Activated CD4-positive, alpha-beta T cell treated with anti-CD3 and anti-CD28 coated beads for 4 hours (primary cell): ENCODE data around the gene TLE4.
A peak's percentile ranks its signal among the peaks of the same experiment; 100 is the strongest.

Experiments
- DNase-seq, 2 donors: peaks; one replicate each; pipeline ENCODE4 v3.0.0-alpha.2; 2020

Gene TLE4

GRCh38 chr9:79572032-79572607 is 355 bp downstream of the TLE4 start:
- no peak for DNase-seq

GRCh38 chr9:79572608-79573411 is 1.0 kb downstream of the TLE4 start:
- peak; percentile 50 to 62 for DNase-seq

- no peak for DNase-seq
These were observed 1.7 kb downstream of the TLE4 start for GRCh38 chr9:79573412-79573923.

- DNase-seq, result no peak
These were observed 2.4 kb downstream of the TLE4 start for GRCh38 chr9:79574136-79574535.

GRCh38 chr9:79574781-79575180 is 3.0 kb downstream of the TLE4 start:
- DNase-seq, result no peak

- no peak for DNase-seq
These were observed 3.8 kb downstream of the TLE4 start for GRCh38 chr9:79575547-79575946.

GRCh38 chr9:79577969-79578723 is 6.4 kb downstream of the TLE4 start:
- DNase-seq, result no peak

- DNase-seq, result no peak
These were observed 7.1 kb downstream of the TLE4 start for GRCh38 chr9:79578891-79579290.

- DNase-seq, result no peak
These were observed 7.9 kb downstream of the TLE4 start for GRCh38 chr9:79579624-79580023.

GRCh38 chr9:79580055-79580454 is 8.3 kb downstream of the TLE4 start:
- DNase-seq, result no peak

GRCh38 chr9:79581388-79581787 is 9.6 kb downstream of the TLE4 start:
- DNase-seq, result no peak

GRCh38 chr9:79581794-79582193 is 10.0 kb downstream of the TLE4 start:
- DNase-seq, result peak; percentile 25 to 31

- DNase-seq, result peak in 1 of 2 donors; percentile 23
These were observed 12.3 kb downstream of the TLE4 start for GRCh38 chr9:79583952-79584654.

GRCh38 chr9:79584655-79584982 is 12.9 kb downstream of the TLE4 start:
- no peak for DNase-seq

- DNase-seq, result no peak
These were observed 16.9 kb downstream of the TLE4 start for GRCh38 chr9:79588488-79589223.

GRCh38 chr9:79591458-79591857 is 19.7 kb downstream of the TLE4 start:
- DNase-seq, result no peak

GRCh38 chr9:79592726-79593493 is 21.1 kb downstream of the TLE4 start:
- peak in 1 of 2 donors; percentile 13 for DNase-seq

GRCh38 chr9:79598562-79599345 is 27.0 kb downstream of the TLE4 start:
- DNase-seq, result no peak

- no peak for DNase-seq
These were observed 28.7 kb downstream of the TLE4 start for GRCh38 chr9:79600466-79600865.

GRCh38 chr9:79603222-79603920 is 31.6 kb downstream of the TLE4 start:
- DNase-seq, result no peak
